ENCODE measurements around the gene MAPT.
"Not testable (repeated sequence)": the region's sequence is repeated elsewhere in the genome, so short reads cannot be mapped to it uniquely, and the experiment has no call there.

The MAPT gene

GRCh38 chr17:45902892-45903346 is 8.6 kb downstream of the MAPT start:
- DNase-seq: peak; percentile 32

DNA sequence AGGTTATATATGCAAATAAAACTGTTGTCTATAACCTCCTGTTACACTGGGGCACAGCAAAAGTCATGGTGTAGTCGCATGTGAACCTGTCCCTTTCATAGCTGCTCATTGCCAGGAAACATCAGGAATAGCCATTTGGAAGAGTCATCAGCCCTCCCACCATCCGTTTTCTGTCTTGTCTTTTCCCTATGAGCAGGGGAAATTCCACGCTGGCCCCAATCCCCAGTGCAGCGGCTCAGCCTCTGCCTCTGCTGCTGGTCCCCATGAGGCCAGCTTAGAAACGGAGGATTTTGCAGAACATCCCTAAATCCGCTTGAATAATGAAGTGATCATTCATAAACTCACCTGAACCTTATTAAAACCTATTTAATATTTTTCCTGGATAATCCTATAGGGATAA is 10.5 kb downstream of the MAPT start:
- no peak for DNase-seq

DNA sequence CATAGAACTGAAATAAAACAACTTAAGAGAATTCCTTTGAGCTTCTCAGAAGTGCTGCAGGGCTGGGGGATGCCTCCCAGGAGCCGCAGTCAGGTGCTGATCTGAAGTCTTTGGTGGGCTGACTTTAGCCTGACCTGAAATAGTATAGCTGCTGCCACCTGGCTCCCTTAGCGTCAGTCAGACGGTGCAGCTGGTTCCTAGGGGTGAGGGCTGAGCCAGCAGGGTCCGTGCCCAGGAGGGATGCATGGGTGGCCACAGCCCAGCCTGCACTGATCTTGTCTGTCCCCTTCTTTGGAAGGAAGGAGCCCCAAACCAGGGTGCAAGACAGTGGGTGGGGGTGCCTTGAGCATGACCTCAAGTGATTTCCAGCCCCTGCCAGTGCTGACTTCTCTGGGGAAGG is 11.5 kb downstream of the MAPT start:
- DNase-seq: no peak

- DNase-seq: peak; percentile 76
These were observed 11.9 kb downstream of the MAPT start for GRCh38 chr17:45906237-45906636.

GRCh38 chr17:45906927-45907622 is 12.7 kb downstream of the MAPT start:
- DNase-seq: no peak

- no peak for DNase-seq
These were observed 13.5 kb downstream of the MAPT start for GRCh38 chr17:45907750-45908395.

DNA sequence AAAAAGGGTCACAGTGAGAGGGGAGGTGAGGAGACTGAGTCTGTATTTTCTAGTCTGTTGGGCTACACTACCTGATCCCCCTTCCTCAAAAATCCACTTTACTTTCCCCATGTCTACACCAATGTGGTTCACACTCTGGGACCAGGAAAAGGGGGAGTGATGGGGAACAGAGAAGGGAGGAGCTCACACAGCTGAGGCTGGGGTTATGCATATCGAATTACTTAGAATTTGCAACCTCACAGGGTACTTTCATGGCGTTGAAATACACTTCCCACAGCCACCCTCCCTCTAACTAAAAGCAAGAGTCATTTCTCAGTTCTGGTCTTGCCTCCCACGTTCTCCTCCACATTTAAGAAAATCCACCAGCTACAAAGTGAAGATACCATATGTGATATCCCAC is 14.1 kb downstream of the MAPT start:
- no peak for DNase-seq

- no peak for DNase-seq
These were observed 14.6 kb downstream of the MAPT start for GRCh38 chr17:45908935-45909334.

GRCh38 chr17:45910667-45911066 is 16.3 kb downstream of the MAPT start:
- DNase-seq: no peak

DNA sequence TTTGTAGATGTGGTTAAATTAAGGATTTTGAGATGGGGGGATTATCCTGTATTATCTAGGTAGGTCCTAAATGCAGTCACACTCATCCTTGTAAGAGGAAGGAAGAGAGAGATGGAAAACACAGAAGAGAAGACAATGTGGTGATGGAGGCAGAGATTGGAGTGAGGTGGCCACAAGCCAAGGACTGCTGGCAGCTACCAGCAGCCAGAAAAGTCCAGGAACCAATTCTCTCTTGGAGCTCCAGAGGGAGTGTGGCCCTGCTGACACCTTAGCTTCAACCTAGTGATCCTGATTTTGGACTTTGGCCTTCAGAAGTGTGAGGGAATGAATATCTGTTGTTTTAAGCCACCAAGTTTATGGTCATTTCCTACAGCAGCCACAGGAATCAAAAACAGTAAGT is 18.0 kb downstream of the MAPT start:
- no peak for DNase-seq

DNA sequence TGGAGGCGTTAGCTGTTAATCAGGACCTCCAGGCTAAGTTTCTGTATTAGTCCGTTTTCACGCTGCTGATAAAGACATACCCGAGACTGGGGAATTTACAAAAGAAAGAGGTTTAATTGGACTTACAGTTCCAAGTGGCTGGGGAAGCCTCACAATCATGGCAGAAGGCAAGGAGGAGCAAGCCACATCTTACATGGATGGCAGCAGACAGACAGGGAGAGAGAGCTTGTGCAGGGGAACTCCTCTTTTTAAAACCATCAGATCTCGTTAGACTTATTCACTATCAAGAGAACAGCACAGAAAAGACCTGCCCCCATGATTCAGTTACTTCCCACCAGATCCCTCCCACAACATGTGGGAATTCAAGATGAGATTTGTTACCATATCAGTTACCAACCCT is 18.7 kb downstream of the MAPT start:
- DNase-seq: not testable (repeated sequence)

GRCh38 chr17:45914047-45914717 is 19.8 kb downstream of the MAPT start:
- no peak for DNase-seq

- no peak for DNase-seq
These were observed 20.9 kb downstream of the MAPT start for GRCh38 chr17:45915263-45915662.

DNA sequence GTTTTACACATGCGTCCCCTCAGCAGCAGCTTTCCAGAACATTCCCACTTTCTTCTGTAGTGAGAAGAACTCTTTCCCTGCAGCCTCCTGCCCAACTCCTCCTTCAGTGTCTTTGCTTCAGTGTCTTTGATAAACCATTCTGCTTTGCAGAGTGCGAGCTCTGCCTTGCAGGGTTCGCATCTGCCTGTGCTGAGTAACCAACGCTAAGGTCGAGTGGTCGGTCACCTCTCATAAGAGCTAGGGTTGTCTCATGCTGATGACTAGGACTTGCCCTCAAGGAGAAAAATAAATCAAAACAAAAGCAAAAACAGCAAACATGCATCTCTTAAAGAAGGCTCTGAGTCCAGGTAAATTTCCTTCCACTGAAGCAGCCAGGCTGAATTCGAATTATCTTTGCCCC is 22.7 kb downstream of the MAPT start:
- DNase-seq: no peak

DNA sequence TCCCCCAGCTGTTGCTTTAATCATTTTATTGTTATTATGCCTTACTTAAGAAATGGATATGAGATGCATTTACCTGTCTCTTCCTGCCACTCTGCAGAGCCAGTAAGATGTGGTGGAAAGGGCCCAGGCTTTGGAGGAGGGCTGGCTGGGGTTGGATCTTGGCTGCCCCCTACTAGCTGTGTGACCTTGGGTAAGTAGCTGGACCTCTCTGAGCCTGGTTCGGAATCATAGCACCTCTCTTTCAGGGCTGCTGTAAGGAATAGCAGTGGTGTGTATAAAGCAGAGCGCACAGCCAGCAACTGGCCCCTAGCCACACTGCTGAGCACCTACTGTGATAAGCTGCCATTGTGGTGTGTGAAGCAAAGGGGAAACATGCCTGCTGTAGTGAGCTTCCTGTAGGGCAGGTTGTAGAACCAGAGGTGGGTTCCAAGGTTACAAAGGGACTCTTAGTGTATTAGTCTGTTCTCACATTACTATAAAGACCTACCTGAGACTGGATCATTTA is 23.9 kb downstream of the MAPT start:
- no peak for DNase-seq

- DNase-seq: no peak
These were observed 24.8 kb downstream of the MAPT start for GRCh38 chr17:45919136-45919535.

DNA sequence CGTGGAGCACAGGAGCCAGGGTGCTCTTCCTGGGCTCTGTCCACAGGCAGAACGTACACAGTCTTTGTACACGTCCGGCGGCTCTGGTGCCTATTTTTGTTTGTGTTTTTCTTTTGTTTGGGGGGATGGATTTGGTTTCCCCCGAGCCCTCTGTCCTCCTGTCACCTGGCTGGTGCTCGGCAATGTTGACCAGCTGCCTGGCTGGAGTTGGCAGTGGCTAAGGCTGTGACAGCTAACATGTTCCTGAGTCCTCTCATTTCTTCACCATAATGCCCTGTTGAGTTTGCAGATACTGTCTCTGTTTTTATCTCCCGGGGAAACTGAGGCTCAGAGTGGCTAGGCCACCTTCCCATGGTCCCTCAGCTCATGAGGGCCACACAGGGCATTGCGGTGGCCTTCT is 25.7 kb downstream of the MAPT start:
- DNase-seq: no peak

- no peak for DNase-seq
These were observed 29.3 kb downstream of the MAPT start for GRCh38 chr17:45923511-45924268.

GRCh38 chr17:45924332-45924820 is 30.0 kb downstream of the MAPT start:
- DNase-seq: no peak

DNA sequence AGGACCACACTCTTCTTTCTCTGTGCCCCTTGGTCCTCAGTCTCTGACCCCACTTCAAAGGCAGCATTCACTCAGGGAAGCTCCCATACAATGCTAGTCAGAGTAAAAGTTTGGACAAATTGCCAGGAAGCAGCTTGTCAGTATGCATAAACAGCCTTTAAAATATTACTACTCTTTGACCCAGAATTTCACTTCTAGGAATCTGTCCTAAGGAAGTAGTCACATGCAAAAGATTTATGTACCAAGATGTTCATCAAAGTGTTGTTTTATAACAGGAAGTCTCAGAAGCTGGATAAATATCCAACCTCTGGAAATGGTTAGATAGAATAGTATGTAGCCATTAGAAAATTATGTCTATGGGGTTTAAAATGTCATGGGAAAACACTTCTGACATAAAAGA is 31.0 kb downstream of the MAPT start:
- no peak for DNase-seq

DNA sequence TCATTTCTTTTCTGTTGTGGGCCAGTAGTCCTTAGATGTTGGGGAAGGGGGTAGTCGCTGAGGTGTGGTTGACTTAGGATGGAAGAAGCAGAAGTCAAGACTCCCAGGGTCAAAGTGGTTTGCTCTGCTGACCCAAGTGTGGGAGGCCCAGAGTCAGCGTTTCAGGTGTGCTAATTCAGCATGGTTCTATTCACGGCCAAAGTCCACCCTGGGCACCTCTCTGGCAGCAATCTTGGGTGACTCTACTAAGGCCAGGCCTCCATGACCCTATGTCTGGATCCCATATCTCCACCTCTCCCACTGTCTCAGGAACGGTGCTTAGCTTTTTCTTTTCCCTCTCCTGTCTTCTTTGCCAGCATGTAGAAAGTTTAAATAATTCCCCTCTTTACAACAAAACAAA is 32.9 kb downstream of the MAPT start:
- no peak for DNase-seq

GRCh38 chr17:45929344-45929743 is 35.0 kb downstream of the MAPT start:
- DNase-seq: no peak

GRCh38 chr17:45930420-45930951 is 36.1 kb downstream of the MAPT start:
- DNase-seq: no peak

Measured in NCI-H446 treated with DMSO at 0.1 percent for 48 hours (cell line).